GM18505 (cell line): ENCODE measurements around the gene KRT77.

Source experiments
- ATAC-seq: cut with Tn5 transposase; IDR thresholded peaks from one replicate; pipeline ENCODE4 v1.9.1; 2021; ENCODE audit not compliant: unreplicated experiment
- POLR2A ChIP-seq: IDR thresholded peaks from 4 replicates; pipeline ENCODE4 v1.6.1; 2011; ENCODE audit warnings: borderline replicate concordance; ENCODE audit not compliant: insufficient read depth, insufficient read length; ENCODE audit errors: extremely low read depth

The KRT77 gene

DNA sequence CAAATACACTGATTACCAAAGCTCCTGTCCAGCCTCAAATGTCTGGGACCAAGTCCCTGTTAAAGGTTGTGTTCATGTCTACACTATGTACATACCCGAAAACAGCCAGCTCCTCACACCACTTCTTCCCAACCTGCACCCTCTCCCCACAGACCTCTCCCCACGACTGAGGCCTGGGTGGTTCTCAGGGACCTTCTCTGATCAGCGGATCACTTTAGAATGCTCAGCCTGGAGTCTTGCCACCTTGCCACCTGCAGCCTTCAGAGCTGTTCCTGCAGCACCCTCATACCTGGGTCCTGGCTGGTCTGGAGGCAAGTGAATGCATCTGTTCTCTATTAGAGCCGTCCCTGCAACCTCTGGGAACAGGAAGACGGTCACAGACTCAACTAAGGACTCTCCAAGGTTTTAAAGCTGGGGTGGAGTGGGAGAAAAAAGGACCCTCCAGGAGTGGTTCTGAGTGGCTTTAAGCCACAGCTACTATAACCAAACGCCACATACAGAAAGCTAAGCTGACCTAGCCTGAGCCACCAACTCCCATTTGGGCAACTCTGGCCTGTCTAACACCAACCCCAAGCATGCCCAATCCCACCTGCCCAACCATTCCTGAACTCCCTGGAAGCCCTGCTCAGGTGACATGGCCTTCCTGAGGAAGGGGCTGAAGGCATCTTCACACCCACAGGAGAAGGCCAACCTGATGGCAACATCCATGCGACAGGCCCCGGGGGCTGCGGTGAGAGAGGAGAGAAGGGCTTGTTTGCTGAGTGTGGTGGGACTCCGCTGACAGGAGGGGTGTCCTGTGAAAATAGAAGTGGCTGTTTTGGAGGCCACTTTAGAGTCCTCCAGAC lies 59.9 kb downstream of the KRT77 start:
- TF ChIP-seq POLR2A = no peak
- no peak for ATAC-seq

DNA sequence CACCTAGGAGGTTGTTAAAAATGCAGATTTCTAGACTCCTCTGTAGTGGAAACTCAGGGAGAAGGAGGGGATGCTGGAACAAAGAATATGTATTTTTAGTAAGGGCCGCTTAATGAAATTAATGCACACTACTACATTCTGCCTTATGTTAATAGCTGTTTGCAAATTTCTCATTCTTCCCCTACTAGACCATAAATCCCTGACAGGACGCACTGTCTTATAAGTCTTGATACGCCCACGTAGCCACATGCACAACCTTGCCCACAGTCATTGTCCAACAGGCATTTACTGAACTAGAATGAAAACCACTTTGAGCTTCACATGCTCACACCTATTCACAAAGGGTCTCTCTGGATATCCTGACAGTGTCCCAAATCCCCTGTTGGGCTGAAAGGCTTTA lies 61.9 kb downstream of the KRT77 start:
- no peak for ATAC-seq
- TF ChIP-seq POLR2A = no peak
